IMR-90 (cell line): Measurements from ENCODE around the gene SLC16A8. TPM values are rescaled to one million over a fixed set of nuclear protein-coding genes. Genes with fewer than 3 reads are reported as not detected.

Experiments used
- ATAC-seq: fragments of 200-7000 bp; cut with Tn5 transposase; 2 replicates; pipeline ENCODE4 v1.9.1; 2020; ENCODE audit warnings: low read depth, mild to moderate bottlenecking, moderate library complexity
- BruUV-seq: library from RNA; stranded (reverse); fragments of 400-500 nt; replicated peaks from 2 replicates; lab custom pipeline; 2021; lab: Mats Ljungman, UMichigan
- CTCF ChIA-PET: fragments of 300-600 bp; formaldehyde crosslinking; extraction: SDS; loops from one replicate; lab custom pipeline; 2021; ENCODE audit warnings: antibody characterized with exemption; lab: Yijun Ruan, JAX
- POLR2A ChIA-PET: fragments of 300-600 bp; sonication (Branson Sonifier 250); formaldehyde crosslinking; loops from one replicate; lab custom pipeline; 2022; ENCODE audit warnings: antibody characterized with exemption; ENCODE audit not compliant: unreplicated experiment; lab: Charles Lee
- DNase-seq: peaks from one replicate; pipeline ENCODE4 v3.0.0; 2013
- H2AFZ ChIP-seq: replicated peaks from 2 replicates; pipeline ENCODE3; 2013; ENCODE audit warnings: low read length, mild to moderate bottlenecking; ENCODE audit not compliant: poor library complexity
- H2AK5ac ChIP-seq: 2 replicates; pipeline ENCODE4 v1.6.1; 2013; ENCODE audit warnings: low read depth, low read length, inconsistent platforms
- H2AK9ac ChIP-seq: replicated peaks from 2 replicates; pipeline ENCODE3; 2013; ENCODE audit warnings: mild to moderate bottlenecking, low read depth, low read length, moderate library complexity; ENCODE audit not compliant: poor library complexity
- H2BK120ac ChIP-seq: 2 replicates; pipeline ENCODE4 v1.6.1; 2013; ENCODE audit warnings: low read depth, low read length, inconsistent platforms
- H2BK15ac ChIP-seq: 3 replicates; pipeline ENCODE4 v1.6.1; 2013; ENCODE audit warnings: low read depth, low read length, inconsistent platforms
- H2BK20ac ChIP-seq: 2 replicates; pipeline ENCODE4 v1.6.1; 2013; ENCODE audit warnings: low read depth, mild to moderate bottlenecking, inconsistent platforms, low read length, moderate library complexity
- H2BK5ac ChIP-seq: 2 replicates; pipeline ENCODE4 v1.6.1; 2013; ENCODE audit warnings: mild to moderate bottlenecking, low read depth, low read length, inconsistent platforms; ENCODE audit not compliant: poor library complexity, severe bottlenecking
- H3K14ac ChIP-seq: replicated peaks from 2 replicates; pipeline ENCODE4 v1.6.1; 2013; ENCODE audit warnings: low read depth, low read length, inconsistent platforms
- H3K18ac ChIP-seq: 2 replicates; pipeline ENCODE4 v1.6.1; 2013; ENCODE audit warnings: low read depth, low read length, control low read depth
- H3K23ac ChIP-seq: 2 replicates; pipeline ENCODE4 v1.6.1; 2013; ENCODE audit warnings: low read depth, low read length, inconsistent platforms
- H3K27ac ChIP-seq: 2 replicates; pipeline ENCODE4 v1.5.1; 2013; ENCODE audit warnings: mild to moderate bottlenecking, control low read depth, low read length; ENCODE audit not compliant: insufficient read depth
- H3K27me3 ChIP-seq: 2 replicates; pipeline ENCODE4 v1.6.1; 2013; ENCODE audit warnings: low read length; ENCODE audit not compliant: control insufficient read depth, insufficient read depth
- H3K36me3 ChIP-seq: 2 replicates; pipeline ENCODE4 v1.6.1; 2013; ENCODE audit warnings: low read length, mixed read lengths; ENCODE audit not compliant: control insufficient read depth, insufficient read depth
- H3K4ac ChIP-seq: 2 replicates; pipeline ENCODE4 v1.6.1; 2013; ENCODE audit warnings: low read depth, low read length, inconsistent platforms
- H3K4me1 ChIP-seq: 2 replicates; pipeline ENCODE4 v1.6.1; 2013; ENCODE audit warnings: low read length, mixed read lengths; ENCODE audit not compliant: control insufficient read depth, insufficient read depth
- H3K4me2 ChIP-seq: 2 replicates; pipeline ENCODE4 v1.6.1; 2013; ENCODE audit warnings: low read depth, mild to moderate bottlenecking, control low read depth, low read length, moderate library complexity
- H3K4me3 ChIP-seq: 2 replicates; pipeline ENCODE4 v1.5.1; 2013; ENCODE audit warnings: low read depth, mild to moderate bottlenecking, control low read depth, low read length, moderate library complexity; ENCODE audit not compliant: insufficient read depth
- H3K56ac ChIP-seq: 2 replicates; pipeline ENCODE4 v1.6.1; 2013; ENCODE audit warnings: low read length, inconsistent platforms; ENCODE audit not compliant: insufficient read depth; ENCODE audit errors: extremely low read depth
- H3K79me1 ChIP-seq, 2 experiments: 2 replicates each; pipeline ENCODE4 v1.6.1; 2013; ENCODE audit warnings: low read length in 2 of 2, inconsistent platforms in 1 of 2, low read depth in 1 of 2
- H3K9ac ChIP-seq: 2 replicates; pipeline ENCODE4 v1.6.1; 2013; ENCODE audit warnings: low read depth, low read length, control low read depth
- H3K9me1 ChIP-seq: 2 replicates; pipeline ENCODE4 v1.6.1; 2013; ENCODE audit warnings: low read length, inconsistent platforms; ENCODE audit not compliant: insufficient read depth
- H3K9me3 ChIP-seq: 2 replicates; pipeline ENCODE4 v1.6.1; 2013; ENCODE audit warnings: low read length; ENCODE audit not compliant: control insufficient read depth, insufficient read depth
- H4K20me1 ChIP-seq: 2 replicates; pipeline ENCODE4 v1.6.1; 2013; ENCODE audit warnings: low read length, inconsistent platforms; ENCODE audit not compliant: insufficient read depth
- H4K5ac ChIP-seq: 2 replicates; pipeline ENCODE4 v1.6.1; 2013; ENCODE audit warnings: mild to moderate bottlenecking, low read depth, low read length, control low read depth
- H4K8ac ChIP-seq, 2 experiments: 2 replicates each; pipeline ENCODE4 v1.6.1; 2013; ENCODE audit warnings: low read depth in 2 of 2, low read length in 2 of 2, control low read depth in 1 of 2, inconsistent platforms in 1 of 2
- H4K91ac ChIP-seq: 2 replicates; pipeline ENCODE4 v1.6.1; 2013; ENCODE audit warnings: low read depth, low read length, inconsistent platforms; ENCODE audit not compliant: insufficient read depth
- BHLHE40 ChIP-seq: fragments of 150-350 bp; IDR thresholded peaks from 2 replicates; pipeline ENCODE4 v1.6.1; 2016; ENCODE audit warnings: mild to moderate bottlenecking, low read depth, low read length
- CEBPB ChIP-seq: IDR thresholded peaks from 2 replicates; pipeline ENCODE4 v1.6.1; 2012; ENCODE audit warnings: low read depth, low read length, improper control_type of control experiment
- CHD1 ChIP-seq: IDR thresholded peaks from 2 replicates; pipeline ENCODE4 v1.6.1; 2012; ENCODE audit warnings: low read depth, low read length, improper control_type of control experiment
- CTCF ChIP-seq: conservative IDR thresholded peaks from 2 replicates; pipeline ENCODE4 v1.5.1; 2012; ENCODE audit warnings: mild to moderate bottlenecking, low read depth, low read length, improper control_type of control experiment
- ELK1 ChIP-seq: fragments of 150-350 bp; IDR thresholded peaks from 2 replicates; pipeline ENCODE4 v1.6.1; 2016; ENCODE audit warnings: low read depth, mild to moderate bottlenecking, low read length, moderate library complexity, borderline replicate concordance
- FOS ChIP-seq: fragments of 150-350 bp; IDR thresholded peaks from 2 replicates; pipeline ENCODE4 v1.6.1; 2016; ENCODE audit warnings: low read depth, low read length
- MAFK ChIP-seq: IDR thresholded peaks from 2 replicates; pipeline ENCODE4 v1.6.1; 2012; ENCODE audit warnings: low read depth, low read length, improper control_type of control experiment
- MAZ ChIP-seq: IDR thresholded peaks from 2 replicates; pipeline ENCODE4 v1.6.1; 2012; ENCODE audit warnings: low read depth, mild to moderate bottlenecking, low read length, improper control_type of control experiment, moderate library complexity, borderline replicate concordance
- MXI1 ChIP-seq: IDR thresholded peaks from 2 replicates; pipeline ENCODE4 v1.6.1; 2012; ENCODE audit warnings: low read depth, mild to moderate bottlenecking, low read length, moderate library complexity, borderline replicate concordance
- NFE2L2 ChIP-seq: fragments of 150-350 bp; IDR thresholded peaks from 2 replicates; pipeline ENCODE4 v1.6.1; 2016; ENCODE audit warnings: low read depth, mild to moderate bottlenecking, low read length
- POLR2A ChIP-seq: IDR thresholded peaks from 2 replicates; pipeline ENCODE4 v1.6.1; 2012; ENCODE audit warnings: mild to moderate bottlenecking, low read depth, low read length
- RAD21 ChIP-seq: IDR thresholded peaks from 2 replicates; pipeline ENCODE4 v1.6.1; 2012; ENCODE audit warnings: low read length, improper control_type of control experiment
- RCOR1 ChIP-seq: IDR thresholded peaks from 2 replicates; pipeline ENCODE4 v1.6.1; 2012; ENCODE audit warnings: mild to moderate bottlenecking, low read length, improper control_type of control experiment; ENCODE audit not compliant: insufficient replicate concordance
- RFX5 ChIP-seq: IDR thresholded peaks from 2 replicates; pipeline ENCODE4 v1.8.0; 2012; ENCODE audit warnings: low read depth, mild to moderate bottlenecking, low read length, moderate library complexity
- SMC3 ChIP-seq: fragments of 150-350 bp; IDR thresholded peaks from 2 replicates; pipeline ENCODE4 v1.6.1; 2016; ENCODE audit warnings: low read depth, mild to moderate bottlenecking, antibody characterized with exemption, low read length, moderate library complexity
- WGBS, 2 experiments: methylation state at CpG; one replicate each; pipeline versions ENCODE4 v1.1.5 to v1.1.7; 2013; ENCODE audit warnings: missing lambda C conversion rate in 2 of 2; ENCODE audit not compliant: insufficient read length in 1 of 2; ENCODE audit errors: extremely low coverage in 2 of 2; 5-methylcytosine and 5-hydroxymethylcytosine counted together
- dilution Hi-C: fragments of 300-500 bp; cut with HindIII; formaldehyde crosslinking; loops from one replicate; pipeline ENCODE4 v1.14.3; 2018; ENCODE audit warnings: low sequenced_read_pairs; ENCODE audit not compliant: unreplicated experiment
- in situ Hi-C: fragments of 300-500 bp; cut with MboI; formaldehyde crosslinking; loops from 3 replicates; pipeline ENCODE4 v1.14.3; 2019; ENCODE audit warnings: low sequenced_read_pairs, inconsistent platforms, mixed read lengths
- intact Hi-C: fragments of 100-400 bp; cut with micrococcal nuclease; formaldehyde crosslinking; loops from 2 replicates; pipeline ENCODE4 v1.10.0; 2022
- polyA plus RNA-seq, 3 experiments: library from polyadenylated mRNA; depleted of rRNA; stranded (reverse); fragments of >200 nt; gene quantifications; 2 replicates each; pipeline ENCODE4 v1.2.3, GENCODE V29; 2012; ENCODE audit warnings: low replicate concordance in 1 of 3
- total RNA-seq: library from RNA; depleted of rRNA; stranded (reverse); fragments of >200 nt; gene quantifications from 2 replicates; pipeline ENCODE4 v1.2.3, GENCODE V29; 2012

Gene SLC16A8
- total and polyA plus RNA-seq, 2 of the 4 experiments (the other 2 are of a cell fraction) = not detected

GRCh38 chr22:38109371-38110001 lies 25.5 kb upstream of the SLC16A8 start:
- Histone ChIP-seq H3K56ac (no peak overlapping the region), H4K20me1 (no peaks in the 10 kb centered on the region), H2BK20ac (no peak overlapping the region), H2AK9ac (no peak overlapping the region), H3K4me1 (no peaks in the 10 kb centered on the region), H3K9me1 (no peaks in the 10 kb centered on the region), H2BK15ac (no peak overlapping the region), H3K9ac (no peak overlapping the region), H3K4ac (no peak overlapping the region), H4K8ac (no peak overlapping the region), H2BK120ac (no peak overlapping the region), H3K79me1 (no peaks in the 10 kb centered on the region), H3K23ac (no peak overlapping the region), H3K18ac (no peak overlapping the region), H3K36me3 (no peaks in the 10 kb centered on the region), H3K4me2 (no peak overlapping the region), H2BK5ac (no peak overlapping the region), H3K27me3 (peaks cover 2% of the 10 kb centered on the region; the same call in 1 of the 2 replicates), H3K4me3 (no peak overlapping the region), H3K14ac (no peak overlapping the region), H4K91ac (no peak overlapping the region), H2AFZ (no peak overlapping the region), H3K27ac (no peak overlapping the region), H3K9me3 (no peaks in the 10 kb centered on the region), H2AK5ac (no peak overlapping the region), H4K5ac (no peak overlapping the region)
- no TSS peak for BruUV-seq
- ChIA-PET CTCF (no interaction called here), POLR2A (no interaction called here)
- 74% methylated on average over 13 of the region's 22 CpGs; no CpG with 5 or more reads in 1 of the 2 experiments for WGBS, 2 experiments
- no peak for TF ChIP-seq CHD1
- TF ChIP-seq MXI1 = no peak
- TF ChIP-seq FOS = no peak
- TF ChIP-seq MAZ = no peak
- TF ChIP-seq RCOR1 = no peak
- TF ChIP-seq NFE2L2 = no peak
- no peak for TF ChIP-seq BHLHE40
- no peak for TF ChIP-seq RAD21
- no peak for TF ChIP-seq RFX5
- no peak for TF ChIP-seq POLR2A
- TF ChIP-seq SMC3 = no peak
- TF ChIP-seq ELK1 = no peak
- no peak for TF ChIP-seq MAFK
- TF ChIP-seq CEBPB = no peak
- no peak for TF ChIP-seq CTCF
- no peak for ATAC-seq
- intact Hi-C loops (no loop called here), in situ Hi-C loops (no loop called here), dilution Hi-C loops (no loop called here)
- DNase-seq = no peak
